A549 (cell line): ENCODE results near the gene TMEM175.

Source experiments
- HOXB13 ChIP-seq: fragments of 250-450 bp; sonication (Bioruptor Pico); IDR thresholded peaks from 2 replicates; pipeline ENCODE4 v1.5.0; 2020; ENCODE audit warnings: low read depth, mild to moderate bottlenecking, moderate library complexity
- JUN ChIP-seq, 2 experiments: fragments of >200 bp; sonication (Bioruptor Twin); formaldehyde crosslinking; IDR thresholded peaks; 2 replicates in 1 of 2; 3 replicates in 1 of 2; pipeline ENCODE4 v1.6.1; 2016 to 2017
- NFE2L2 ChIP-seq: fragments of 150-350 bp; conservative IDR thresholded peaks from 2 replicates; pipeline ENCODE4 v1.6.1; 2014; ENCODE audit warnings: low read length
- POLR2A ChIP-seq: IDR thresholded peaks from 2 replicates; pipeline ENCODE4 v1.6.1; 2012; ENCODE audit warnings: mild to moderate bottlenecking, low read length
- RAD21 ChIP-seq, 2 experiments: fragments of >200 bp in 1 of 2; sonication (Bioruptor Twin) in 1 of 2; formaldehyde crosslinking in 1 of 2; IDR thresholded peaks in 1 of 2; conservative IDR thresholded peaks in 1 of 2; 2 replicates in 1 of 2; 3 replicates in 1 of 2; pipeline ENCODE4 v1.6.1; 2012 to 2018; ENCODE audit warnings: inconsistent platforms in 1 of 2
- ZC3H11A ChIP-seq: fragments of 450-650 bp; IDR thresholded peaks from 2 replicates; pipeline ENCODE4 v1.6.1; 2014; ENCODE audit warnings: antibody characterized with exemption, mild to moderate bottlenecking
- TF ChIP-seq, protein P1 (sequence below): fragments of >200 bp; sonication (Bioruptor Twin); formaldehyde crosslinking; IDR thresholded peaks from 3 replicates; pipeline ENCODE4 v1.5.1; 2016
- TF ChIP-seq, protein P2 (sequence below): fragments of 150-350 bp; IDR thresholded peaks from 2 replicates; pipeline ENCODE4 v1.6.1; 2014; ENCODE audit warnings: low read depth, mild to moderate bottlenecking, low read length

DNA sequence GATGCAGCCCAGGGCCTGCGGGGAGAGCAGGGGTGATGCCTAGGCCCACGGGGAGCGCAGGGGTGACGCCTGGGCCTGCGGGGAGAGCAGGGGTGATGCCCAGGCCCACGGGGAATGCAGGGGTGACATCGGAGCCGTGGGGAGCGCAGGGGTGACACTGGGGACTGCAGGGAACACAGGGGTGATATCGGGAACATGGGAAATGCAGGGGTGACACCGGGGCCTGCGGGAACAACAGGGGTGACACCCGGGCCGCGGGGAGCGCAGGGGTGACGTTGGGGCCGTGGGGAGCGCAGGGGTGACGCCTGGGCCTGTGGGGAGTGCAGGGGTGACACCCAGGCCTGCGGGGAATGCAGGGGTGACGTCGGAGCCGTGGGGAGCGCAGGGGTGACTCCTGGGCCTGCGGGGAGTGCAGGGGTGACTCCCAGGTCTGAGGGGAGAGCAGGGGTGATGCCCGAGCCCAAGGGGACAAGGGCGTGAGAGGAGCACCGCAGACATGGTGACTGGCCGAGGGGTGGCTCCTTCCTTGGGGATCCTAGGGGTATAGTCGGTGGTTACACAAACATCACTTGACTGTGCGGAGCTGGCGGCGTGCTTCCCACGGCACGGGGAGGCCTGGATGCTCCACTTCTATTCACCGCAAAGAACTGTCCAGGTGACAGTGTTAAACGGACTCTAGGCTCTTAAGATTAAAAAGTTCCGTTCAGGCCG, 38.1 kb upstream of the TMEM175 start:
- TF ChIP-seq ZC3H11A (no peak), HOXB13 (no peak), JUN (IDR thresholded peaks at IDR 0.05) (no peak), POLR2A (no peak), RAD21 (conservative IDR thresholded peaks at IDR 0.05 in 1 of 2, IDR thresholded peaks at IDR 0.05 in 1 of 2) (no peak), NFE2L2 (no peak)
- TF ChIP-seq, protein P1, sequence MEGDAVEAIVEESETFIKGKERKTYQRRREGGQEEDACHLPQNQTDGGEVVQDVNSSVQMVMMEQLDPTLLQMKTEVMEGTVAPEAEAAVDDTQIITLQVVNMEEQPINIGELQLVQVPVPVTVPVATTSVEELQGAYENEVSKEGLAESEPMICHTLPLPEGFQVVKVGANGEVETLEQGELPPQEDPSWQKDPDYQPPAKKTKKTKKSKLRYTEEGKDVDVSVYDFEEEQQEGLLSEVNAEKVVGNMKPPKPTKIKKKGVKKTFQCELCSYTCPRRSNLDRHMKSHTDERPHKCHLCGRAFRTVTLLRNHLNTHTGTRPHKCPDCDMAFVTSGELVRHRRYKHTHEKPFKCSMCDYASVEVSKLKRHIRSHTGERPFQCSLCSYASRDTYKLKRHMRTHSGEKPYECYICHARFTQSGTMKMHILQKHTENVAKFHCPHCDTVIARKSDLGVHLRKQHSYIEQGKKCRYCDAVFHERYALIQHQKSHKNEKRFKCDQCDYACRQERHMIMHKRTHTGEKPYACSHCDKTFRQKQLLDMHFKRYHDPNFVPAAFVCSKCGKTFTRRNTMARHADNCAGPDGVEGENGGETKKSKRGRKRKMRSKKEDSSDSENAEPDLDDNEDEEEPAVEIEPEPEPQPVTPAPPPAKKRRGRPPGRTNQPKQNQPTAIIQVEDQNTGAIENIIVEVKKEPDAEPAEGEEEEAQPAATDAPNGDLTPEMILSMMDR = no peak
- TF ChIP-seq, protein P2, sequence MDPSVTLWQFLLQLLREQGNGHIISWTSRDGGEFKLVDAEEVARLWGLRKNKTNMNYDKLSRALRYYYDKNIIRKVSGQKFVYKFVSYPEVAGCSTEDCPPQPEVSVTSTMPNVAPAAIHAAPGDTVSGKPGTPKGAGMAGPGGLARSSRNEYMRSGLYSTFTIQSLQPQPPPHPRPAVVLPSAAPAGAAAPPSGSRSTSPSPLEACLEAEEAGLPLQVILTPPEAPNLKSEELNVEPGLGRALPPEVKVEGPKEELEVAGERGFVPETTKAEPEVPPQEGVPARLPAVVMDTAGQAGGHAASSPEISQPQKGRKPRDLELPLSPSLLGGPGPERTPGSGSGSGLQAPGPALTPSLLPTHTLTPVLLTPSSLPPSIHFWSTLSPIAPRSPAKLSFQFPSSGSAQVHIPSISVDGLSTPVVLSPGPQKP = no peak
